HepG2 (cell line): ENCODE measurements around the gene SMOC1. TPM values are rescaled to one million over a fixed set of nuclear protein-coding genes. Genes with fewer than 3 reads are reported as not detected.

ENCODE experiments used
- CEBPZ ChIP-seq: IDR thresholded peaks from 2 replicates; pipeline ENCODE4 v1.6.1; 2012; ENCODE audit warnings: low read length, improper control_type of control experiment
- PREB ChIP-seq: sonication (generic); formaldehyde crosslinking; IDR thresholded peaks from 2 replicates; pipeline ENCODE4 v1.4.0; 2020; ENCODE audit warnings: missing genetic modification reagents
- SAP130 ChIP-seq: IDR thresholded peaks from 2 replicates; pipeline ENCODE4 v1.6.1; 2016; ENCODE audit warnings: low read depth
- U2AF2 ChIP-seq: fragments of 200-400 bp; formaldehyde crosslinking; IDR thresholded peaks from 2 replicates; pipeline ENCODE4 v1.6.1; 2017; ENCODE audit warnings: low read depth, mild to moderate bottlenecking, low read length
- ZBTB4 ChIP-seq: sonication (generic); formaldehyde crosslinking; IDR thresholded peaks from 2 replicates; pipeline ENCODE4 v1.4.0; 2020; ENCODE audit warnings: missing genetic modification reagents, mild to moderate bottlenecking, borderline replicate concordance
- ZNF143 ChIP-seq: sonication (generic); formaldehyde crosslinking; IDR thresholded peaks from 2 replicates; pipeline ENCODE4 v1.4.0; 2020; ENCODE audit warnings: missing genetic modification reagents
- ZNF318 ChIP-seq: sonication (generic); formaldehyde crosslinking; IDR thresholded peaks from 2 replicates; pipeline ENCODE4 v1.4.0; 2020; ENCODE audit warnings: mild to moderate bottlenecking, missing genetic modification reagents
- ZNF556 ChIP-seq: sonication (generic); formaldehyde crosslinking; IDR thresholded peaks from 2 replicates; pipeline ENCODE4 v1.4.0; 2020; ENCODE audit warnings: mild to moderate bottlenecking, missing genetic modification reagents, borderline replicate concordance
- polyA plus RNA-seq, 8 experiments: library from polyadenylated mRNA; depleted of rRNA in 3 of 8; stranded (reverse) in 7 of 8; unstranded in 1 of 8; fragments of >200 nt; fragmentation: Illumina TruSeq in 4 of 8; extraction: Trizol in 4 of 8; gene quantifications; 2 replicates each; pipeline versions ENCODE4 v1.2.1 to v1.2.3, GENCODE V29; 2011 to 2016; ENCODE audit warnings: low read depth in 4 of 8, missing spikeins in 1 of 8, mixed read lengths in 1 of 8; ENCODE audit not compliant: insufficient read depth in 1 of 8
- total RNA-seq, 5 experiments: library from RNA; depleted of rRNA; stranded (reverse); fragments of >200 nt; fragmentation: Illumina TruSeq; extraction: Trizol; gene quantifications; 2 replicates each; pipeline ENCODE4 v1.2.3, GENCODE V29; 2016; ENCODE audit warnings: low read depth in 1 of 5

The SMOC1 gene
- total and polyA plus RNA-seq, 2 of the 13 experiments (the other 11 are each of a cell fraction or from before 2014, with no cell fraction given), result 17.8 to 35.6 TPM

- TF ChIP-seq CEBPZ, result no peak
- TF ChIP-seq ZNF143 (CRISPR knock-in tag), result no peak
- no peak for TF ChIP-seq ZNF318 (CRISPR knock-in tag)
- 0 out of 2 replicates have a peak, but pooled peaks have one; percentile 28 for TF ChIP-seq ZNF556 (CRISPR knock-in tag)
- no peak for TF ChIP-seq ZBTB4 (CRISPR knock-in tag)
- peak; percentile 79 for TF ChIP-seq SAP130 (CRISPR knock-in tag)
- TF ChIP-seq U2AF2, result no peak
- TF ChIP-seq PREB (CRISPR knock-in tag), result no peak
Observed at GRCh38 chr14:69937367-69938081, 58.3 kb downstream of the SMOC1 start (continued).
